ENCODE data around the gene FLOT1.

The FLOT1 gene

GRCh38 chr6:30685157-30686008 lies 57.1 kb downstream of the FLOT1 start:
- FAIRE-seq (no peak), DNase-seq (ENCODE audit: insufficient read length) (no peak)

DNA sequence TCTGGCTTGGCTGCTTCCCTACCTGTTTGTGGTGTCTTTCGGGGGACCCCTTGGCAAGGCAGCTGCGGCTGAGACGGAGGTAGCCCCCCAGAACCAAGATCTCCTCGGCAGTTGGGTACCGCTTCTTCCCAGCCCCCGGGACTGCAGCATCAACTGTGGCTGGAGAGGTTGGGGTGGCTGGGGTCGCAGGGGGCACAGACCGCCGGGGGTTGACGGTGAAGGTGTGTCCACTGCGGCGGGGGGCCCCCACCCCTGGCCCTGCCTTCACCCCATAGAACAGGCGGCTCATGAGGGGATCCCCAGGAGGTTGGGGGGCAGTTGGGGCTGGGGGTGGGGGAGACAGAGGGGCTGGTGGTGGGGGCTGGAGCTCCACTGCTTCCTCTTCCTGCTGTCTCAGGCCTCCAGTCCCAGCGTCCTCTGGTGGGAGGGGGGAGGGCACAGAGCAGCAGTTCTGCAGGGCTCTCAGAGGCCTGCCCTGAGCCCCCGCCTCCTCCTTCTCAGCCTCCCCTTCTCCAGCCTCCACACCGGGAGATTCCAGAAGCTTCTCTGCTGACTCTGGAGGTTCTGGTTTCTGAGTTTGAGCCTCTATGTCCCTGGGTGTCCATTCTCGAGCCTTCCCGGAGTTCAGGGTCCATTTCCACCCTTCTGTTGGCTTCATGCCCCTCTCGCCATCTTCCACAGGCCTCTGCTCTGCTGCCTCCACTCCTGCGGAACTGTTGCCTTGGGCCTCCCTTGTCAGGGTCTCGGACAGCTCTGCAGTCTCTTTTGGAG lies 57.9 kb downstream of the FLOT1 start:
- FAIRE-seq (no peak), DNase-seq (ENCODE audit: insufficient read length) (no peak)
- TF ChIP-seq POLR2AphosphoS5 (IDR thresholded peaks at IDR 0.05; ENCODE audit: low read depth, low read length): 0 out of 2 replicates have a peak, but pooled peaks have one; percentile 23
- no peak for TF ChIP-seq TAF1 (IDR thresholded peaks at IDR 0.05; ENCODE audit: borderline replicate concordance, low read depth, low read length)

More at GRCh38 chr6:30685157-30686008, 57.1 kb downstream of the FLOT1 start:
- TF ChIP-seq POLR2A (IDR thresholded peaks at IDR 0.05; ENCODE audit: low read depth, low read length): no peak
- 0 out of 2 replicates have a peak, but pooled peaks have one; percentile 20 for TF ChIP-seq TAF1 (IDR thresholded peaks at IDR 0.05; ENCODE audit: borderline replicate concordance, low read depth, low read length)

DNA sequence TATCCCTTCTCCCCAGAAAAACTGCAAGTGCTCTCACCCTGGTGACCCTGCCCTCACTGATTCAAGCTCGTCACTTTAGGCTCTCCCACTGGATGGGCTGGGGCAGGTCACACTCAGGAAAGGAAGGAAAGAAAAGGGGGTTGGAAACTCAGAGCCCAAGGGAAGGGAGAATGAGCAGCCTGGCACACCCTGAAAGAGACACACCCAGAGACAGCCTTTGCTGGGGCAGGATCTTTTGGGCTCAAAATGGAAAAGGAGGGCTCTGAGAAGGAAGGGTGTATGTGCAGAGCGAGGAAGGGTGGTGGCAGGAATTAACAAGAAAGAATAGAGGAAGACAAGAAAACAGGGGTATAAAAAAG lies 58.5 kb downstream of the FLOT1 start:
- no peak for FAIRE-seq
- TF ChIP-seq TAF1 (IDR thresholded peaks at IDR 0.05; ENCODE audit: borderline replicate concordance, low read depth, low read length) (no peak), POLR2AphosphoS5 (IDR thresholded peaks at IDR 0.05; ENCODE audit: low read depth, low read length) (no peak), POLR2A (IDR thresholded peaks at IDR 0.05; ENCODE audit: low read depth, low read length) (no peak)
- DNase-seq (ENCODE audit: insufficient read length): no peak

DNA sequence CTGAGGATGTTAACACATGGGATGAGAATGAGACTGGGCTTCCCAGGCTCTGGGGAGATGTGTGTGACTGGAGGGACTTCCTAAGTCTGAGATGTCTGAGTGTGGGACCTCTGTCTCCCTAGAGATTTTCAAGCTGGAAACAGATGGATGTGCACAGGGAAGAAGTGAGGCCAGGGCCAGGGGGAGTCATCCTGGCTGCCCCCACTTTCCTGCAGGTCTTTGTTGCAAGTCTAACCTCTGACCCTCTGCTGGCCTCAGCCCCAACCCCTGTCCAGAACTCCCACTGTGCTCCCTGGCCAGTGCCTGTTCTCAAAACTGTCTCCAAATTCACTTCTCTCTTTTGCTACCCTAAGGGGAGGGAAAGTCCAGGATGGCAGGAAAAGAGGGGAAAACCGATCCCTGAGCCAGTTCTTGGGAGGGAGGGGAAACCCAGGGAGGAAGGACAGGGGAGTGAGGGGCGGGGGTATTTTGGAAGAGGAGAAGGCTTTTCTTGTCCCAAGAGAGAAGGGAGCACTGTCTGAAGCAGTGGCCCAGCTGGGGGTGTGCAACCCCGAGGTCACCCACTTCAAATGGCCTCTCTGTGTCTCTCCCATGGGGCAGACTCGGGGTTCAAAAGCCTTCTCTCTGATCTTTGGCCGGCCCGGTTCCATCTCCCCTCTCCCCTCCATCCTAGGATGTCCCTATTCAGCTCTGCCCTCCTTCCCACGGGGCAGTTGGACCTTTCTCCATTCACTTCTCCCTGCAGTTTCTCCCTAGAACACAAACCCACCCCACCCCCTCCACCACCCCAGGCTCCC lies 59.1 kb downstream of the FLOT1 start:
- TF ChIP-seq POLR2AphosphoS5 (IDR thresholded peaks at IDR 0.05; ENCODE audit: low read depth, low read length): no peak
- no peak for TF ChIP-seq TAF1 (IDR thresholded peaks at IDR 0.05; ENCODE audit: borderline replicate concordance, low read depth, low read length)
- FAIRE-seq: no peak

GRCh38 chr6:30682143-30683117 lies 60.1 kb downstream of the FLOT1 start:
- DNase-seq (ENCODE audit: insufficient read length): peak; percentile 87

More for the DNA sequence above, 59.1 kb downstream of the FLOT1 start:
- DNase-seq (ENCODE audit: insufficient read length): no peak

DNA sequence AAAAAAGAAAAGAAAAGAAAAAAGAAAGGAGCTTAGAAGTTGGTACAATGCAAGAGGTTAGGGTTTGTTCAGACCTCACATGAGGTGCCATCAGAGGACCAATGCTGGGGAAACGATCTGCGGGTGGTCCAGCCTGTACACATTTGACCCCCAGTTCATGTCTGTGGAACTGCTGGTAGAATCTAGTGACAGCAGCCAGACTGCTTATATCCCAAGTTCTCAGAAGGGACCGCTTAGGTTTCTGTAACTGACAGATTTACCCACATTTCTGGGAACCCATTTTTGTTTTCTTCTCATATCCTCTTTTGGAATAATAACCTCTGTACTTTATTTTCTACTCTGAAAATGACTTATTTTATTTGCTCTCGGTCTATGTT lies 60.7 kb downstream of the FLOT1 start:
- FAIRE-seq: no peak
- DNase-seq (ENCODE audit: insufficient read length): no peak
- no peak for TF ChIP-seq POLR2AphosphoS5 (IDR thresholded peaks at IDR 0.05; ENCODE audit: low read depth, low read length)
- TF ChIP-seq POLR2A (IDR thresholded peaks at IDR 0.05; ENCODE audit: low read depth, low read length): no peak
- TF ChIP-seq TAF1 (IDR thresholded peaks at IDR 0.05; ENCODE audit: borderline replicate concordance, low read depth, low read length): no peak

More at GRCh38 chr6:30682143-30683117, 60.1 kb downstream of the FLOT1 start:
- FAIRE-seq: peak; percentile 88
- TF ChIP-seq POLR2A (IDR thresholded peaks at IDR 0.05; ENCODE audit: low read depth, low read length) (peak; percentile 68), POLR2AphosphoS5 (IDR thresholded peaks at IDR 0.05; ENCODE audit: low read depth, low read length) (peak; percentile 75), TAF1 (IDR thresholded peaks at IDR 0.05; ENCODE audit: borderline replicate concordance, low read depth, low read length) (peak; percentile 42; the same call in 1 of the 2 replicates)

GRCh38 chr6:30679765-30680535 lies 62.5 kb downstream of the FLOT1 start:
- FAIRE-seq (no peak), DNase-seq (ENCODE audit: insufficient read length) (no peak)
- TF ChIP-seq POLR2A (IDR thresholded peaks at IDR 0.05; ENCODE audit: low read depth, low read length): no peak
- no peak for TF ChIP-seq POLR2AphosphoS5 (IDR thresholded peaks at IDR 0.05; ENCODE audit: low read depth, low read length)
- TF ChIP-seq TAF1 (IDR thresholded peaks at IDR 0.05; ENCODE audit: borderline replicate concordance, low read depth, low read length): no peak

DNA sequence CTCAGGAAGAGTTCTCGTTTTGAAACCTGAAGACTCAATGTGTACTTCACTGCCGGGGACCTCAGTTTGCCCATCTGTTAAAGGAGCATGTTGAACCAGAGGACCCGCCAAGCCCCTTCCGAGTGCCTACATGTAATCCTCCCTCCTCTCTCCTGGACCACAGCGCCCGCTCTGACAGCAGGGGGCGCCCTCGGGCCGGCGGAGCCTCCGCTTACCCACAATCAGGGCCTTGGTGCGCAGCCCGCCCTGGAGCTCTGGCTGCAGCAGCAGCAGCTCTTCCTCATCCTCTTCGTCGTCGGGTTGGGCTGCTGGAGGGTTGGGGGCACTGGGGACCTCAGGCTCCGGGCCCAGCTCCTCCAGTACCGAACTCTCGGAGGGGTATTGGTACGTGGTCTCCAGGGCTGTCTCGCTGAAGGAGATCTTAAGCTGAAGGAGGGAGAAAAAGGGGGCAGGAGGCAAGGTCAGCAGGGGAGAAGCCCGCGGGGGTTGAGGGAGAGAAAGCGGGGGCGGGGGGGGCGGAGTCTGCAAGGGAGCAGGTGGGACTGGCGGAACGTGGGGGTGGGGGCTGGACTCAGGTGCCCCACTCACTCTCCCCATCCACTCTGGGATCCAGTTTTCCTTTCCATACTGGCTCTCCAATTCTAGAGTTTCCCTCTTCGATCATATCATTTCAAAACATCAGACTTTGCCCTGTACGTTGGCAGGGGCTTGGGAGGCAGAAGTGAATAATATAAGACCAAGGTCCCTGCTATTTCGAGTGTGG lies 63.3 kb downstream of the FLOT1 start:
- DNase-seq (ENCODE audit: insufficient read length): peak; percentile 81
- TF ChIP-seq POLR2A (IDR thresholded peaks at IDR 0.05; ENCODE audit: low read depth, low read length) (no peak), TAF1 (IDR thresholded peaks at IDR 0.05; ENCODE audit: borderline replicate concordance, low read depth, low read length) (no peak), POLR2AphosphoS5 (IDR thresholded peaks at IDR 0.05; ENCODE audit: low read depth, low read length) (no peak)
- peak; percentile 87 for FAIRE-seq
